Activated CD4-positive, alpha-beta T cell treated with anti-CD3 and anti-CD28 coated beads, Interleukin-2, Interleukin-4, amounts not matched to agents 100 ng/mL and 50 ng/mL, durations not matched to agents 16 hours and 8 hours (primary cell): ENCODE results near the gene IL2.
A peak's percentile ranks its signal among the peaks of the same experiment; 100 is the strongest.

Experiments used
- DNase-seq: peaks from one replicate; pipeline ENCODE4 v3.0.0-alpha.2; 2020; ENCODE audit warnings: low spot score

The IL2 gene

DNA sequence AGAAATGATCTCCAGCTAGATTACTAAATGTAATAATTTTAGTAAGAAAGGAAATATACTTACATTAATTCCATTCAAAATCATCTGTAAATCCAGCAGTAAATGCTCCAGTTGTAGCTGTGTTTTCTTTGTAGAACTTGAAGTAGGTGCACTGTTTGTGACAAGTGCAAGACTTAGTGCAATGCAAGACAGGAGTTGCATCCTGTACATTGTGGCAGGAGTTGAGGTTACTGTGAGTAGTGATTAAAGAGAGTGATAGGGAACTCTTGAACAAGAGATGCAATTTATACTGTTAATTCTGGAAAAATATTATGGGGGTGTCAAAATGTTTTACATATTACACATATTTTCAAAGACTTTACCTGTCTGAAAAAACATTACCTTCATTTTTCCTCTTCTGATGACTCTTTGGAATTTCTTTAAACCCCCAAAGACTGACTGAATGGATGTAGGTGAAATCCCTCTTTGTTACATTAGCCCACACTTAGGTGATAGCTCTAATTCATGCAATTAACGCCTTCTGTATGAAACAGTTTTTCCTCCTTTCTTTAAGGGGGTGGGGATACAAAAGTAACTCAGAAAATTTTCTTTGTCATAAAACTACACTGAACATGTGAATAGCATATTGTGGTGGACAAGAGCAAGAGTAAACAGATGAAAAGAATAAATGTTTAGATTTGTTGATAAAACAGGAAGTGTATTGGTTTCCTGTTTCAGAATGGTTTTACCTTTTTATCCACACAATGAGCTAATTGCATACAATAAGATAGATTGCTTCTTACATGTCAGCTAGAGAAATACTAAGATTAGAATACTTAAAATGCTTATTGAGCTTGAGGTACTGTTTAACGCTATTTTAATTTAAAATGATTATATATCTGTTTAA lies at the start of gene IL2:
Gene IL2 (minus strand): TSS at position 495 of the 886 bp plus-strand sequence. CDS start 285 bp downstream, at position 210.
- peak; percentile 40 for DNase-seq

DNA sequence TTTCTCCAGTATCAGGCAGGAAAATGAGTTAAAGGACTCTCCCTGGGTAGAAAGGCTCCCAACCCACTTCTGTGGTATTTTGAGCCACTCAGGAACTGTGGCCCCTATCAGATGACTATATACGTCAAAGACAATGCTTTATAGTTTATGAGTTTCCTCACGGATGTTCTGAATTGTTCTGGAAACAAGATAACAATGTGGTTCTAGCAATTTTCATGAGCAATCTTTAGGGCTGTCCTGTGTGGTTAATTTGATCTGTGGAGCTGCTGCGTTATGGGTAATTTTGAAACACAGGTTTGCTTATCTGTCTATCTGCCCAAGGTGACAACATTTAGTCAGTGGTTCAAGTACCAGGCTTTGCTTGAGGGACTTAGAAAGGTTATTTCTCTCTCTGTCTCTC lies 46.7 kb upstream of the IL2 start:
- DNase-seq = peak; percentile 65

DNA sequence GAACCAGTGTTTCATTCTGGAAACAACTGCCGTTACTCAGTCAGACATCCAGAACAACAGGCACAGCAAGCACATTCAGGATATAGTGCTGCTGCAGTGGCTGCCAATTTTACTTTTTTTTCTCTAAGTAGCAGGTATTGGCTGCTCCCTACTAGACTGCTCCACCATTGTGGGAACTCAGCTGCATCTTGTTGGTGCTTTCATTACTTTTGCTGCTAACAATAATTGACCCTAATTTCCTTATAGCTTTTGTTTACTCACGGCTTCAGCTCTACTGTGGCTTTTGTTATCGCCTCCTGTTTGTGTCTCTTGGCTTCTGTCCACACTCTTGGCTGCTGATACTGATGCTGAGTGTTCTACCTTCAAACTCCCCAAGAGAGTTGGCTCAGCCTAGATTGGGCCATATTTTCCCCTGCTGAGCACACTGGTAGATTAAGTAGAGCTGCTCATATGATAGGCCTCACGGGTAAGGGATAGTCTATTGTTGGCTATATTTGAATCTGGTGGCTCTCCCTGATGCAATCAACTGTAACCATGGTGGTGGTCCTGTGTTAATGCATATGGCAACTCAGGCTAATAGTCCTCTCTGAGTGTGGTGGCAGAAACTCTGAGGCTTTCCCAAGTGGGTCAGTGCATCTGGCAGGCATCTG lies 44.5 kb upstream of the IL2 start:
- DNase-seq = no peak

DNA sequence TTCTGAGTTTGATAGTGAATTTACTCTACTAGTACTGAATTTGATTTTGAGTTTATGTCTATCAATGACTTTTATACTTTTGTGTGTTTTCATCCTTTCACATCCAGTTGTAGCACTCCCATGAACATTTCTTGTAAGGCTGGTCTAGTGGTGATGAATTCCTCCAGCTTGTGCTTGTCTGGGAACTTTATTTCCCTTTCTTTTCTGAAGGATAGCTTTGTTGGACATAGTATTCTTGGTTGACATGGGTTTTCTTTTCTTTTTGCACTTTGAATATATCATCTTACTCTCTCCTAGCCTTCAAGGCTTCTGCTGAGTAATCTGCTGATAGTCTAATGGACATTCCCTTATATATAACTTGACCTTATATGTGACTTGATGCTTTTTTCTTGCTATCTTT lies 32.5 kb upstream of the IL2 start:
- DNase-seq = no peak

DNA sequence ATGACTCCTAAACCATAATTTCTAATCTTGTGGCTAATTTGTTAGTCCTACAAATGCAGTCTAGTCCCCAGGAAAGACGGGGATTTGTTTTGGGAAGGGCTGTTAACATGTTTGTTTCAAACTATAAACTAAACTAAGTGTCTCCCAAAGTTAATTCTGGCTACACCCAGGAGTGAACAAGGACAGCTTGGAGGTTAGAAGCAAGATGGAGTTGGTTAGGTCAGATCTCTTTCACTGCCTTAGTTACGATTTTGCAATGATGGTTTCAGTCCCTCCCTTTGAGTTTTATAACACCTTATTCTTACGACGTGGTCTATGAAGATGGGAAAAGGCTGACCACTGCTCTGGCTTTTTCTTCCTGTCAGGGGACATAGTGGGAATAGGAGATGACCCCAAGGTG lies 27.0 kb upstream of the IL2 start:
- no peak for DNase-seq

DNA sequence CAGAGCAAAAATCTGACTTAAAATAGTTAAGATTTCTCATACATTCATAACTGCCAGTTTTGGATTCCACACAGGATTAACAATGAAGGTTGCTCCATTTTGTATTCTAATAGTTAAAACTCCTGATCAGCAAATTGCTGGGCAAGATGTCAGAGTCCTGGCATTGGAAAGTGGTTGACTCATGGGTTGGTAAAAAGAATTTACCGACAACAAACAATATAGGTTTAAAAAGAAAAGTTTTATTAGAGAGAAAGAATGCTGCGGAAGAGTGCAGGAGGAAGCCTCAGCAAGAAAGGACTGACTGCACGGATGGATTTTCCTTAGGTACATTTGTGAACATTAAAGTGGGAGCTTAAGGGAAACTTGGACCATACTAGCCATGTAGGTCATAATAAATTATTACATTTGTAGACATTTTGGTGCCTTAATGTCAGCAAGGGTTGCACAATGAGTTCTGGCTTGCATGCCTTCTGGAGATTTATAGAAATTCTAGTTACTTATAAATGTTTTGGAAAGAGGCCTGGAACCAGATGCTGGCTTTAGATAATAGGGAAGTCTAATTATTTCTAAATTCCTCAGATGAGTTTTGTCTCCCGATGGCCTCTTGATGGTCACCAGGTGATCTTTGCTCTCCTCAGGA lies 25.4 kb upstream of the IL2 start:
- no peak for DNase-seq

DNA sequence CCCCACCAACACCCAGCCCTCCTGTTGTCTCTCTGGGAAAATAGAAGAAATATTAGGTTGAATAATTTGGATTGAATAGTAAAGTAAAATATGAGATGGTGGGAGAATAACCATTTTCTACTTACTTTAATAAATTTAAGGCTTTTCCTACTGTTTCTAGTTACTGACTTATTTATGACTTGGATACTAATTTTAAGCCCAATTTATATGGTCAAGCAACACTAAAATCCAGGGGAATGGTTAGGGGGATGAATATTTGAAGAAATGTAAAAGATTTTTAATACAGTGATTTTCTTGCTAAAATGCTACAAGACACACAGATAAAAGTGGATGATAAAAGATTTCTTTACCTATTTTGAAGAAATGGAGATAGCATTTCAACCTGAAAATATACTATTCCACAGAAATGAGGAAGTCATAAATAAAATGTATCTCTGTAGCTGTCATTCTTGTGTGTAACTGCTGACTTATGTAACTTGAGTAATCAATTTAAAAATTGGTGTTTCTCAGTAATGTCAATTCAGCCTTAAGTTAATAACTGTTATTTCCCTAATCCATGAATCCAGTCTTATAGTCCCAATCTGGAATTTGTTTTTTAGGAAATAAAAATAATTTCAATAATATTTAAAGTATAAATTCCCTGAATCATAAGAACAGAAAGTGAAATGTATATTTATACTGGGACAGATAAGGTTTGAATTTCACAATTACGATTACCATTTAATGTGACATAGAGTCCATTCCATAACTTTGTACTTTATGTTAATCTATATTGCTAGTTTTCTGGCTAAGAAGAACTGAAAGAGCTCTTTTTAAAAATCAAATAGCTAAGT lies 24.3 kb upstream of the IL2 start:
- no peak for DNase-seq

DNA sequence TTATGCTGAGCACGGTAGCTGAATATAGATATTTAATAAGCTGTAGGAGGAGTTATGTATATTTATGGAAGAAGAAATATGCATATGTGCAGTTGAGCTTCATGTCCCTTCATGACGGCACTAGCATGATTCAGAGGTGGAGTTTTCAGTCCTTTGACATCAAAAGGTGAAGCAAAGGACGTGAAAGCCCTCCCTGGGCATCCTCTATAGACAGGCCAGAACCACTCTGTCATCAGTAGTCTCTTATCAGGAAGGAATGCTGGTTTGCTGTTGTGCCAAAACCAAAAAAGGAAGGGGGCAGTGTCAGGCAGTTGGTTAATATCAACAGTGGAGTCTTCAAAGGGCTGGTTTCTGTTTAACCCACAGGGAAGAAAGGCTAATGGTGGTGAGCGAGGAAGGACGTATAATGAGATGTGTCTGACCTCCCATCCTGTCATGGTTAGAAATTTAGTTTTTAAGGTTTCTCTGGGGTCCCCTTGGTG lies 23.5 kb upstream of the IL2 start:
- DNase-seq = no peak

DNA sequence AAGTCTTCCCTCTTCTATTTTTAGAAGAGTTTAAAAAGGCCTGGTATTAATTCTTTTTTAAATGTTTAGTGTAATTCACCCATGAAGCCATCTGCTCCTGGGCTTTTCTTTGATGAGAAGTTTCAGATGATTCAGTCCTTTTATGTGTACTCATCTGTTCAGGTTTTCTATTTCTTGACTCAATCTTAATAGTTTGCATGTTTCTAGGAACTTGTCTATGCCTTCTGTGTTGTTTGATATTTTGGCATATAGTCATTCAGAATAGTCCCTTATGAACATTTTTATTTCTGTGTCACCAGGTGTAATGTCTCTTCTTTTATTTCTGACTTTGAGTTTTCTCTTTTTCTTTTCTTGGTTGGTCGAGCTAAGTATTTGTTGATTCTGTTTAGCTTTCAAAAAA lies 20.2 kb upstream of the IL2 start:
- no peak for DNase-seq

DNA sequence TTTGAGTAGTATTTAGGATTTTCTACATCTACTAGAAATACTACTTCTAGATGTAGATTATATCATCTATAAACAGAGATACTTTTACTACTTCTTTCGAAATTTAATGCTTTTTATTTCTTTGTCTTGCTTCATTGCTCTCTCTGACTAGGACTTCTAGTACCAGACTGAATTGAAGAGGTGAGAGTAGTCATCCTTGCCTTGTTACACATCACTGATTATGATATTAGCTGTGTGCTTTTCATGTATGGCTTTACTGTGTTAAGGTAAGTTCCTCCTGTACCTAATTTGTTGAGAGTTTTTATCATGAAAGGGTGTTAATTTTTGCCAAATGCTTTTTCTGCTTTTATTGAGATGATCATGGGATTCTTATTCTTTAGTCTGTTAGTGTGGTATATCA lies 19.6 kb upstream of the IL2 start:
- no peak for DNase-seq

DNA sequence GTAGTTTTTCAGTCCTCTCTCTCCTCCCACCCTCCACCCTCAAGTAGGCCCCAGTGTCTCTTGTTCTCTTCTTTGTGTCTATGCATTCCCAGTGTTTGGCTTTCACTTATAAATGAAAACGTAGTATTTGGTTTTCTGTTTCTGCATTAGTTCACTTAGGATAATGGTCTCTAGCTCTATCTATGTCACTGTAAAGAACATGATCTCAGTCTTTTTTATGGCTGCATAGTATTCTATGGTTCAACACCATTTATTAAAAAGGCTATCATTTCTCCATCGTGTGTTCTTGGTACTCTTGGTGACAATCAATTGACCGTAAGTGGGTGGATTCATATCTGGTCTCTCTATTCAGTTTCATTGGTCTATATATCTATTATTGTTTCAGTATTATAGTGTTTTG lies 18.7 kb upstream of the IL2 start:
- DNase-seq = no peak

DNA sequence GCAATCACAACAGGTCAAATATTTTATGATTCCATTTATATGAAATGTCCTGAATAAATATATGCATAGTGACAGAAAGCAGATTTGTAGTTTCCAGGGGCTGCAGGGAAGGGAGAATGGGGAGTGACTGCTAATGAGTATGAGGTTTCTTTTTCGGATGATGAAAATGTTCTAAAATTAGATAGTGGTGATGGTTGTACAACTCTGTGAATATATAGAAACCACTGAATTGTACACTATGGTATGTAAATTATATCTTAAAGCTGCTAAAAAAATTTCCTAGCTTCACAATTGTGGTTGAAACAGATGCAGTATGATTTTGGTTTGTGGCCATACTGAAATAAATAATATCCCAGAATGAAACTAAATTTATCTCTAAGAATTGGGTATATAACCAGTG lies 12.9 kb upstream of the IL2 start:
- no peak for DNase-seq

DNA sequence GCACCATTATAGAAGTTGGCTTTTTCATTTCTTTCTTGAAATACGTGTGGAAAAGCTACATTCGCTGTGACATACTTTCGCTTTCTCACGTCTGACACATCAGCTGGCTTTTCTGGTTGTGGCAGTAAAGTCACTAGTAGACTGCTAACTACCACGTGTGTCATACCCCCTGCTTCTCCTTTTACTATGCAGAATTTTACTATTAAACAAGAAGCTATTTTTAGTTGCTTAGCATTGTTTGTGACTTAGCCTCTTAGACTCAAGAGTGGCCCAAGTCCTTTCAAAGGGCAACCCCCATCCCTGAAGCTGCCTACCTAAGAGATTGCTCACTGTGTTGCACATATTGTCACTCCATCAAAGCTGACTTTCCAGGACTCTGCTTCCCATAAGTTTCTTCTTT lies 2.1 kb upstream of the IL2 start:
- peak; percentile 72 for DNase-seq

DNA sequence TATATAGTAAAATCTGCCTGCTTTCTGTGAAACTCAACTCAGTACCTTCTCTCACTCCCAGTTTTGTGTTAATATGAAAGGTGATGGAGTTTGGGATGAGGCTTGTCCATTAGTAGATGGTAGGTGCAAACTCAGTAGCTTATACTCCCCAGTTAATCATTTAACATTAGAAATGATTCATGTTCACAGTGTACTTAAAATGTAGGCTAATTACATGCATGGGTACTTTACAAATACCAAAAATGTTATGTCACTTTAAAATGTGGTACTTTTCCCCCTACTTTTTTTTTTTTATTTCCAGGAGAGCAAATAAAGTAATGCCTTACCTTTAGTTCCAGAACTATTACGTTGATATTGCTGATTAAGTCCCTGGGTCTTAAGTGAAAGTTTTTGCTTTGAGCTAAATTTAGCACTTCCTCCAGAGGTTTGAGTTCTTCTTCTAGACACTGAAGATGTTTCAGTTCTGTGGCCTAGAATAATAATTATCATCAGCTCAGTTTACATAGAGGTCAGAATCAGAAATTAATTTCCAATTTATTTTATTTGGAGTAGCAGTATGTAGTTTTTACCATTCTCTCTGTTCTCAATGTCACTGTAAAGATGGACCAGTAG lies 3.0 kb downstream of the IL2 start:
- DNase-seq = no peak

DNA sequence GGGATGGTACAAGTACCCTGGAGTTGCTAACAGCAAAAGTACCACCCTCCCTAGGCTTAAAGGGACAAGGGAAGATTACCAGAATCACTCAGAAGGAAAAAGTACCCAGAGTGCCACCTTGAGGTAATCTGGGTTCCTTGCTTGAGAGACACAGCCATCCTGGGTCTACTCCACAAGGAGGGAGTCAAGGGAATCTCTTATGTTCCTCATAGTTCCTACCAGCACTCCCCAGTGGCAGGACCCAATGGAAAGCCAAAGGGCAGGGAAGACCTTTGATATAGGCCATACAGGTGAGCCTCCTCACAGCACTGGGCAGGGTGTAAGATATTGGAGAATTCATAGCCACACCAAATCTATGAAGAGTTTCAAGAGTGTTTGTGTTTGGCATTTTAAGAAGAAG lies 5.7 kb downstream of the IL2 start:
- DNase-seq = peak; percentile 25

DNA sequence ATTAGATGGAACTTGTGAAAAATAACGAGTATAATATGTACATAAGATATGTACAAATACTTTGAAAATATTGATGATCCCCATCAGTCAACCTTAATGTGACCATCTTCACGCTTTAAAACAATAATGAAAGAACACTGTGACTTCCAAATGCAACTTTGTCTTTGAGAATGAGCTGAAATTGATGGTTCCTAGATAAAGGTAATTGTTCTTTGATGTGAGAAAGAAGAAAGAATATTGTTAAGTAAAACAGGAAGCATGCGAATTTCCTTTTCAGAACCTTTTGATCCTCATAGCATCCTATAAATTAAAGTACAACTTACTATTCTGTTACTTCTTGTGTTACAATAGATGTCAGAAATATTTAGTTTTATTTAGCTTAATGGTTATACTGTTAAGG lies 22.2 kb downstream of the IL2 start:
- no peak for DNase-seq

DNA sequence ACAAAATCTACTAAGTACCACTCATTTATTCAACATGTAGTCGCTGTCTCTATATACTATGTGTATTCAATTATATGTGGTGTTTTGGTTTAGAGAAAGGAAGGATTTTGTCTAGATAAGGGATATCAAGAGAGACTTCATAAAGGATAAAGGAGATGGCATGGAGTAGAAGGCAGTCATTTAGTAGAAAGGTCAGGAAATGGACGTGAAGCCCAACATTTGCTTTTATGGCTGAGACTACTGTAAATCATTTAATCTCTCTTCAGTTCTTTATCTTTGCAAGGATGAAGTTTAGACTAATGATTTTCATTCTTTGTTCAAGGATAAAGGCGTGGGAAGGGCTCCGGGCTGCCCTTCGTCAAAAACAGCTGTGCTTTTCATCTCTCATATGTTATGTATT lies 25.2 kb downstream of the IL2 start:
- no peak for DNase-seq

DNA sequence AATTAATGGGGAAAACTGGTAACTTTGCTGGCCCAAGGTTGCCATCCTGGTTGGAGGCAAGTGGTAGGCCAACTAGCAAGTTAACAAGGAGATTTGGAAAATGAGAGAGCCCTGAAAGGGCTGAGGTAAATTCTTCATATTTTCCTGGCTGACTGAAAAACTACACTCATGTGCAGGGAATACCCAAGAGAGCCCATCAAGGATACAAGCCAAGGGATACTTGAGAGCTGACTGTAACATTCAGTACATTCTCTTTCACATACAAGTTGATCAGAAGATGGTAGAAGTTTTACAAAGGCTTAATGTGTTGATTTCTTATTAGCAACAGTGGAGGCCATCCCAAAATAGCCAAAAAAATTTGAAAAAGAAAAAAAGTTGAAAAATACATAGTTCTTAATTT lies 33.3 kb downstream of the IL2 start:
- no peak for DNase-seq

DNA sequence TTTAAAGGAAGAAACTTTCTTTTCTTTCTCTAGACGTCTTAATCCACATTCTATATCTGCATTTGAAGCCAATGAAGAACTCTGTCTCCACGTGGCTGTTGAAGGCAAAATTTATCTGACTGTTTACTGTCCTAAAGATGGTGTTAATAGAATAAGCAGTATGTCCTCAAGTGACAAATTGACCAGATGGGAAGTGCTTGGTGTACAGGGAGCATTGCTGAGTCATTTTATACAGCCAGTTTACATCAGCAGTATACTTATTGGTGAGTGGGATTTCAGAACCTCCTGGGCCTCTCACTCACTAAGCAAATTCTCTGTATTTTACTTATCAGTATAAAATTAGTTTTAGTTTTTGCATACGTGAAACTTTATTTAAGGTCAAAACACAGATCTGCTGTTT lies 44.0 kb downstream of the IL2 start:
- peak; percentile 11 for DNase-seq

DNA sequence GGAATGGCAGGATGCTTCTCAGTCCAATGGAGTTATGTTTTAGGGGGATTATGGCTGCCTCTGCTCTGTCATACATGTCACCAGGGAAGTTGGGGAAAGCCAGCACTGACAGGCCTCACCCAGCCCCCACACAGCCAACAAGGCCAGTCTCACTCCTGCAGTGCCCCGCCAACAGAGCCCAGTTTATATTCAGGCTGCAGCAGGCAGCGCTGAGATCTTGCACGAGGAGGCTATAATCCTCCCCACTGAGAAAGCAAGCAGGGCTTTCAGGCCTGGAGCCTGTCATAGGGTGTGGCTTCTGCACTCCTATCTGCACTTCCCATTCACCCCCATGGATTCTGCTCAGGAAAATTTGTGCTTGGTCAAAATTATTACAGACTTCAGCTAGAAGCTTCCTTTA lies 52.7 kb downstream of the IL2 start:
- no peak for DNase-seq
